NT2/D1 (cell line): ENCODE measurements around the gene CTU2.

Source experiments
- SUZ12 ChIP-seq: IDR thresholded peaks from 2 replicates; pipeline ENCODE4 v1.6.1; 2011; ENCODE audit not compliant: insufficient read length, insufficient read depth; ENCODE audit errors: extremely low read depth
- YY1 ChIP-seq: IDR thresholded peaks from 2 replicates; pipeline ENCODE4 v1.6.1; 2011; ENCODE audit not compliant: insufficient read length, insufficient read depth
- ZNF274 ChIP-seq: IDR thresholded peaks from 2 replicates; pipeline ENCODE4 v1.6.1; 2011; ENCODE audit warnings: mild to moderate bottlenecking, low read depth, low read length

DNA sequence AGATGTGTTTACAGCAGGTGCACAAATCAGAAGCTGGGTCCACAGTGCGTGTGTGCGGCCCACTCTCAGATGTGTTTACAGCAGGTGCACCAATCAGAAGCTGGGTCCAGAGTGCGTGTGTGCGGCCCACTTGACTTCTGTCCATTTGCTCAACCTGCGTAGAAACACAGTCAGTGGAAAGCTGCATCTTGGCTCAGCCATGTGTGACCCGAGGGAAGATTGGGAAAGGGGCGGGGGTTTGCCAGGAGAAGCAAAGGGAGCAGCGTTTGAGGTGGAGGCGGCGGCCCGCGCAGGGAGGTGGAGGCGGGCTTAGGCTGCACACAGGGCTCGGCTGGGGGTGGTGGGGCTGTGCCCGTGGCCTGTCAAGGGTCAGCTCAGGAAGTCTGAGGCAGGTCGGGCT, 4.3 kb downstream of the CTU2 start:
- TF ChIP-seq YY1 (no peak), ZNF274 (no peak), SUZ12 (no peak)
